Glutamatergic neuron (in vitro differentiated cells): ENCODE results near the gene EIF2AK2. TPM values are rescaled to one million over a fixed set of nuclear protein-coding genes. Genes with fewer than 3 reads are reported as not detected.

Experiments used
- DNase-seq: peaks from one replicate; pipeline ENCODE4 v3.0.0; 2022
- H3K27ac Mint-ChIP-seq: one replicate; pipeline ENCODE4 v1.8.0; 2020; ENCODE audit warnings: mild to moderate bottlenecking, mixed read lengths, inconsistent platforms; ENCODE audit not compliant: unreplicated experiment
- H3K27me3 Mint-ChIP-seq: one replicate; pipeline ENCODE4 v1.8.0; 2020; ENCODE audit warnings: mild to moderate bottlenecking, moderate library complexity, mixed read lengths, inconsistent platforms; ENCODE audit not compliant: unreplicated experiment
- H3K36me3 Mint-ChIP-seq: one replicate; pipeline ENCODE4 v1.8.0; 2020; ENCODE audit warnings: mild to moderate bottlenecking, mixed read lengths, inconsistent platforms; ENCODE audit not compliant: unreplicated experiment
- H3K4me1 Mint-ChIP-seq: one replicate; pipeline ENCODE4 v1.8.0; 2020; ENCODE audit warnings: mild to moderate bottlenecking, low read depth, mixed read lengths, inconsistent platforms; ENCODE audit not compliant: unreplicated experiment
- H3K4me3 Mint-ChIP-seq: one replicate; pipeline ENCODE4 v1.8.0; 2020; ENCODE audit warnings: mild to moderate bottlenecking, mixed read lengths, inconsistent platforms; ENCODE audit not compliant: unreplicated experiment
- H3K9me3 Mint-ChIP-seq: one replicate; pipeline ENCODE4 v1.8.0; 2020; ENCODE audit warnings: mild to moderate bottlenecking, moderate library complexity, mixed read lengths, inconsistent platforms; ENCODE audit not compliant: unreplicated experiment
- CTCF ChIP-seq: fragments of 200-600 bp; sonication (generic); IDR thresholded peaks from one replicate; pipeline ENCODE4 v1.5.0; 2021; ENCODE audit not compliant: partially characterized antibody, unreplicated experiment
- total RNA-seq: library from RNA; stranded (reverse); fragmentation: NEBNext Ultra II Directional; extraction: Animal tissue kit (Norgen Biotek cat#: 25700); gene quantifications from one replicate; pipeline ENCODE4 v1.2.1, GENCODE V29; 2021; ENCODE audit not compliant: unreplicated experiment

The EIF2AK2 gene
- total RNA-seq, 1 donor from 2014 or later: 8.7 TPM

- Mint-ChIP-seq H3K9me3 (no peaks in the 10 kb centered on the region), H3K36me3 (no peaks in the 10 kb centered on the region), H3K27me3 (no peaks in the 10 kb centered on the region), H3K4me1 (peaks cover 5% of the 10 kb centered on the region), H3K27ac (no peak overlapping the region), H3K4me3 (no peak overlapping the region)
- no peak for TF ChIP-seq CTCF
- no peak for DNase-seq
Observed at GRCh38 chr2:37153224-37153623, 3.6 kb downstream of the EIF2AK2 start.

GRCh38 chr2:37149626-37150322 lies 7.0 kb downstream of the EIF2AK2 start:
- no peak overlapping the region for H3K27ac Mint-ChIP-seq
- H3K9me3 Mint-ChIP-seq: no peaks in the 10 kb centered on the region
- no peak for TF ChIP-seq CTCF
- no peak for DNase-seq
- no peaks in the 10 kb centered on the region for H3K27me3 Mint-ChIP-seq
- H3K4me3 Mint-ChIP-seq: no peak overlapping the region
- no peaks in the 10 kb centered on the region for H3K36me3 Mint-ChIP-seq
- H3K4me1 Mint-ChIP-seq: no peaks in the 10 kb centered on the region

- H3K4me3 Mint-ChIP-seq: no peak overlapping the region
- H3K27me3 Mint-ChIP-seq: no peaks in the 10 kb centered on the region
- no peaks in the 10 kb centered on the region for H3K9me3 Mint-ChIP-seq
- no peak for DNase-seq
- no peaks in the 10 kb centered on the region for H3K36me3 Mint-ChIP-seq
- H3K4me1 Mint-ChIP-seq: no peaks in the 10 kb centered on the region
- no peak for TF ChIP-seq CTCF
- H3K27ac Mint-ChIP-seq: no peak overlapping the region
Observed at GRCh38 chr2:37148325-37148724, 8.5 kb downstream of the EIF2AK2 start.

- Mint-ChIP-seq H3K4me1 (no peaks in the 10 kb centered on the region), H3K4me3 (no peak overlapping the region), H3K36me3 (no peaks in the 10 kb centered on the region), H3K9me3 (no peaks in the 10 kb centered on the region), H3K27me3 (no peaks in the 10 kb centered on the region), H3K27ac (no peak overlapping the region)
- no peak for DNase-seq
- no peak for TF ChIP-seq CTCF
Observed at GRCh38 chr2:37146062-37146461, 10.7 kb downstream of the EIF2AK2 start.

- Mint-ChIP-seq H3K27ac (no peak overlapping the region), H3K9me3 (no peaks in the 10 kb centered on the region), H3K27me3 (no peaks in the 10 kb centered on the region), H3K4me3 (no peak overlapping the region), H3K4me1 (no peaks in the 10 kb centered on the region), H3K36me3 (no peaks in the 10 kb centered on the region)
- DNase-seq: no peak
- no peak for TF ChIP-seq CTCF
Observed at GRCh38 chr2:37143974-37144373, 12.8 kb downstream of the EIF2AK2 start.
